Measurements from ENCODE around the gene CD99.
"Not testable (repeated sequence)": the region's sequence is repeated elsewhere in the genome, so short reads cannot be mapped to it uniquely, and the experiment has no call there.

DNA sequence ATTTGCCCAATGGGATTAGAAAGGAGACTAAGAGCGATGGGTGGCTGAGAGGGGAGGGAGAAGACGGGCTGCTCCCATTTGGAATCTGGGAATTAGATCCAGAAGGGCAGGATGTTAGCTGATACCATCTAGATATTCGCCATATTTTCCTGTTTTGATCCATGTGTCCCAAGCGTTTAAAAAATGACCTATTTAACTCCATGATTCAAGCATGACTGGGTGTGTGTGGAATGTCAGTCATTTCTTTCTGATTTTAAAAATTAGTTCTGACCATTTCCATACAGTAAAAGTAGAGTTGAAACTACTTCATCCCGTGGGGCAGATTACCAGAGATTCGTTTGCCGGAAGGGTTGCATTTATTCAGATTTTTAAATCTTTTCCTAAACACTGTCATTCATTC lies 61.3 kb downstream of the CD99 start:
- TF ChIP-seq, protein P1, sequence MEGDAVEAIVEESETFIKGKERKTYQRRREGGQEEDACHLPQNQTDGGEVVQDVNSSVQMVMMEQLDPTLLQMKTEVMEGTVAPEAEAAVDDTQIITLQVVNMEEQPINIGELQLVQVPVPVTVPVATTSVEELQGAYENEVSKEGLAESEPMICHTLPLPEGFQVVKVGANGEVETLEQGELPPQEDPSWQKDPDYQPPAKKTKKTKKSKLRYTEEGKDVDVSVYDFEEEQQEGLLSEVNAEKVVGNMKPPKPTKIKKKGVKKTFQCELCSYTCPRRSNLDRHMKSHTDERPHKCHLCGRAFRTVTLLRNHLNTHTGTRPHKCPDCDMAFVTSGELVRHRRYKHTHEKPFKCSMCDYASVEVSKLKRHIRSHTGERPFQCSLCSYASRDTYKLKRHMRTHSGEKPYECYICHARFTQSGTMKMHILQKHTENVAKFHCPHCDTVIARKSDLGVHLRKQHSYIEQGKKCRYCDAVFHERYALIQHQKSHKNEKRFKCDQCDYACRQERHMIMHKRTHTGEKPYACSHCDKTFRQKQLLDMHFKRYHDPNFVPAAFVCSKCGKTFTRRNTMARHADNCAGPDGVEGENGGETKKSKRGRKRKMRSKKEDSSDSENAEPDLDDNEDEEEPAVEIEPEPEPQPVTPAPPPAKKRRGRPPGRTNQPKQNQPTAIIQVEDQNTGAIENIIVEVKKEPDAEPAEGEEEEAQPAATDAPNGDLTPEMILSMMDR (IDR thresholded peaks at IDR 0.05; ENCODE audit: borderline replicate concordance, extremely low read depth, low read length, poor library complexity, severe bottlenecking) = not testable (repeated sequence)
- TF ChIP-seq EZH2 (IDR thresholded peaks at IDR 0.05; ENCODE audit: borderline replicate concordance, low read depth, low read length, severe bottlenecking) = not testable (repeated sequence)
